ENCODE data around the gene CNPY1.

- TF ChIP-seq REST (IDR thresholded peaks at IDR 0.05; ENCODE audit: low read depth, low read length) (no peak), POLR2AphosphoS5 (IDR thresholded peaks at IDR 0.05; ENCODE audit: low read depth, low read length) (no peak), GABPA (IDR thresholded peaks at IDR 0.05; ENCODE audit: low read depth) (no peak), TAF1 (IDR thresholded peaks at IDR 0.05; ENCODE audit: borderline replicate concordance, low read depth, low read length) (no peak), CTCF (IDR thresholded peaks at IDR 0.05) (no peak)
Observed at GRCh38 chr7:155490697-155491628, 55.4 kb downstream of the CNPY1 start.

Measured in SK-N-SH (cell line).